HG03469 (cell line): Measurements from ENCODE around the gene WFIKKN1.
"Not testable (repeated sequence)": the region's sequence is repeated elsewhere in the genome, so short reads cannot be mapped to it uniquely, and the experiment has no call there.

ENCODE experiments used
- ATAC-seq: cut with Tn5 transposase; IDR thresholded peaks from one replicate; pipeline ENCODE4 v1.9.1; 2021; ENCODE audit warnings: mild to moderate bottlenecking, moderate library complexity, moderate number of reproducible peaks; ENCODE audit not compliant: unreplicated experiment

The WFIKKN1 gene

DNA sequence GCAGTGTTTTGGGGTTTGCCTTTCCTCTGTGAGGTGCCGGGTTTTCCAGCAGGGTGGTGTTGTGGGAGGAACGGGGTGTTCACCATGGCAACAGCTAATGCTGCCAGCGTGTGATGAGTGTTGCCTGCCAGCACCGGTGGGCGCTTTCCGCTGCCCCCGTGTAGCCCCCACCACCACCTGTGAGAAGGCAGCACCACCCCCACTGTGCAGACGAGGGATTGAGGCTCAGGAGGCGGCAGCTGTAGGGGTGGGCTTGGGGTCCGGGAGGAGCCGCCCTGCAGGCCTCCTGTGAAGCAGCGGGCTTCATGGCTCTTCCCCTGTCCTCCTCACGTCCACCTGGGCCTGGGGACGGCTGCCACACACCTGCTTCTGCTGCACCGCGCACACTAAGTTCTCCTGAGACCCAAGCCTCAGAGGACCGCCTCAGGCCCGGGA is 35.7 kb upstream of the WFIKKN1 start:
- ATAC-seq: no peak

DNA sequence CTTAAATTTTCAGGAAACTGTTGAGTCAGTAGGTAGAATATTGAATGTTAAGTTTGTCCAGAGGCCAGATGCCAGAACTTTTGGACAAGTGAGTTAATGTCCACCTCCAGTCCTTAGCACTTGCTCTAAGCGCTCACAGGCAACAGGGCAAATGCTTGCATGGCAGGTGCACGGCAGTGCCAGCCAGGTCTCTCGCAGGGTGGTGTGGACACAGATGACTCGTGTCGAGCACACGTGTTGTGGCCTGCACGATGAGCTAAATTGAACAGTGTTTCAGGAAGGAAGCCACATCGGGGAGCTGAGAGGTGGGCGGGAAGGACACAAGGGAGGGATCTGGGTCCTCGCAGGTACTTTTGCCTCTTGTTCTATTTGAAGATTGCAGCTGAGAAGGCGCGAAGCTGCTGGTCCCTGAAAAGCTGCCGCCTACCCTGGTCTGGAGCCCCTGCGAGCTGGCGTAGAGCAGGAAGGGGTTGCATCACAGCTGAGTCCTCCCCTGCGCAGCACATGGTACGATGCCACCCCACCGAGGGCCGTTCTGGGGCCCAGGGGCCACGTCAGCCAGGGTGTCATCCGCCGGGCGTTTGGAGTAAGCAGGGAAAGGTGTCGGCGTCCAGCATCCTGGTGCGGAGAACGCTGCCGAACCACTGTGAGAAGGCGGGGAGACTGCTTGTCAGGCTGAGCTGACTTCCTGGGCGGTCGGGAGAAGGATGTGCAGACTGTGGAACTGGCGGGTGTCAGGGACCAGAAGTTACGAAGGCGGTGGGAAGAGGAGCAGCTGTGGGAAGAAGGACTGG is 34.6 kb upstream of the WFIKKN1 start:
- no peak for ATAC-seq

GRCh38 chr16:596736-597060 is 34.1 kb upstream of the WFIKKN1 start:
- ATAC-seq: no peak

GRCh38 chr16:597655-598054 is 33.1 kb upstream of the WFIKKN1 start:
- not testable (repeated sequence) for ATAC-seq

DNA sequence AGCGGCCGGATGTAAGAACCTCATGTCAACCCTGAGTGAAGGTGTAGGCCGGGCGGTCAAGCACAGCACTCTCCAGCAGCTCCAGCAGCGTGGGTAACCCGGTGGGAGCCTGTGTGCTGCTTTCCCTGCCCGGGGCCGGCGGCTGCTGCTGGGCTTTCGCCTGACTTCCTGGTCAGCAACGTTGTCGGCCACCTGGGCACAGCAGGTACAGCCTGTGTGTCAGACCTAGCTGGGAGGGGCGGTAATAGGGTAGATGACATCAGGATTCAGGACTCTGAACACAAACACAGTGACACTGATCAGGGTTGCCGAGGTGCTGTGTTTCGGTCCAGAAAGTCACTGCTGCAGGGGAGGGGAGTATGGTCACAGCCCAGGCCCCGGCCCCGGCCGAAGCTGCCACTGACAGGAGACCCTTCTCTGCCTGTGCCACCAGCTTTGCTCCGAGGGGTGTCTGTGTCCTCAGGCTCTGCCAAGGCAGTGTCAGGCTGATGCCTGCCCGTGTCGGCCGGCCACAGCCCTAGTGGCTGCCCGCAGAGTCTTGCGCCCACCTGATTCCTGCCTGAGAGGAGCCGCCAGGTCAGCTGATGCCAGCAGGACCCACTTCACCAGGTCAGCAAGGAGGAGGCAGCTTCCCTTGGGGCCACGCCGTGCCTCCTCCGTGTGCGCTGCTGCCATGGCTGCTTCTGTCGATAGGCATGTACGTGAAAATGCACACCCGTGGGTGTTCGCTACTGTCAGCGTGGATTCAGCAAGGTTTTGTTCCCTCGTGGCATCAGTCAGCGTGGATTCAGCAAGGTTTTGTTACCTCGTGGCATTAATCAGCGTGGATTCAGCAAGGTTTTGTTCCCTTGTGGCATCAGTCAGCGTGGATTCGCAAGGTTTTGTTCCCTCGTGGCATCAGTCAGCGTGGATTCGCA is 31.7 kb upstream of the WFIKKN1 start:
- no peak for ATAC-seq

DNA sequence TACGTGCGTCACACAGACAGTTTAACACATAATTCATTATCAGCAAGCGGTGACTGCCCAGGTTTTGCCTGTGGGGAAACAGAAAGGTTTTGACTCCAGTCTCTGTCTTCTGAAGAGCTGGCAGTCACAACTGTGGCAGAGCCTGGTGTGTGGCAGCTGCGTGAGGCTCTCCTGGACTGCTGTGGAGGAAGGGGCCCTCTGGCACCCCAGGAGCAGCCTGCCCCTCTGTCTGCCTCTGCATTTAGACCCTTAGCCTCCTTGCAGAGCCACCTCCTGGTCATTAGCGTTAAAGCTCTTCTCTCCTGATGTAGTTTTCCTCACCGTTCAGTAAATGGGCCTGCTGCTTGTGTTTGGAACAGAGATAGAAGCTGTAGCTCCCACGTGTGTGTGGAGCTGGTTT is 30.0 kb upstream of the WFIKKN1 start:
- no peak for ATAC-seq

DNA sequence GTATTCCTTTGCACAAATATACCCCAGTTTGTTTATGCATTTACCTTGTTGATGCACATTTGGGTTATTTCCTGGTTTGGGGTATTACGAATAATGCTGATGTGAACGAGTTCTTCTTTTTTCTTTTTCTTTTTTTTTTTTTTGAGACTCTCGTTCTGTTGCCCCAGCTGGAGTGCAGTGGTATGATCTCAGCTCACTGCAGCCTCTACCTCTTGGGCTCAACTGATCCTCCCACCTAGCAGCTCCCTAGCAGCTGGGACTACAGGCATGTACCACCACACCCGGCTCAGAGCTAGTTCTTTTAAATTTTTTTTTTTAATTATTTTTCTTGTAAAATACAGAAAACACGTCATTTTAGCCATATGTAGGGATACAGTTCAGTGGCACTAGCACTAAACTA is 26.9 kb upstream of the WFIKKN1 start:
- ATAC-seq: no peak

DNA sequence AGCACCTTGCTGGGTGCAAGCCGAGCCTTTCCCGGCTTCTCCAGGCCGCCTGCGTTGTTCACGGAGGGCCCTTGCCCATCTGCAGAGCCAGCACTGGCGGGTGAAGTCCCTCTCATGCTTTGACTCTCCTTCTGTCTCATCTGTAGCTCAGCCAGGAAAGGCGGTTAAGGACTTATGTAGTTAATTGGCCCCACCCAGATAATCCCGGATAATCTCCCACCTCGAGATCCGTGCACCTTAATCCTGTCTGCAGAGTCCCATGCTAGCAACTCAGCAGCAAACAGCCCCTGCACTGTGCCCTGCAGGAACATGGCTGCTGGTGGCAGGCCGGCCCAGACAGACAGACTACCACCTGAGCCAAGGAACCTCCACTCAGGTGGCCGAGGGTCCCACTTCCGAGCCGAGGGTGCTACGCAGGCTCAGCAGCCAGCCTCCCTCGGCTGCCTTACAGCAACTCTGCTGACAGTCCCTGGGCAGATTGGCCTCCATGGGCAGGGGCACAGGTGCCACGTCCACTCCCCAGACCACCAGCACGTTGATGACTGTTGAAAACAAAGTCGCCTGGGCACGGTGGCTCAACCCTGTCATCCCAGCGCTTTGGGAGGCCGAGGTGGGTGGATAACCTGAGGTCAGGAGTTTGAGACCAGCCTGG is 24.0 kb upstream of the WFIKKN1 start:
- no peak for ATAC-seq

DNA sequence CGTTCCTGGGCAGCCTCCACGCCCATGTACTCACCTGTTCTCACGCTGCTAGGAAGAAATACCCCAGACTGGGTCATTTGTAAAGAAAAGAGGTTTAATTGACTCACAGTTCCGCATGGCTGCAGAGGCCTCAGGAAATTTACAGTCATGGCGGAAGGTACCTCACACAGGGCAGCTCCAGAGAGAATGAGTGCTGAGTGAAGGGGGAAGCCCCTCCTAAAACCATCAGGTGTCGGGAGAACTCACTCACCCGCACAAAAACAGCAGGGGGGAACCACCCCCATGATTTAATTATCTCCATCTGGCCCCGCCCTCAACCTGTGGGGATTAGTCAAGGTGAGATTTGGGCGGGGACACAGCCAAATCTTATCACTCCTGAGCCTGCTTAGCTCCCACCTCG is 22.8 kb upstream of the WFIKKN1 start:
- no peak for ATAC-seq

GRCh38 chr16:609316-609715 is 21.5 kb upstream of the WFIKKN1 start:
- ATAC-seq: no peak

DNA sequence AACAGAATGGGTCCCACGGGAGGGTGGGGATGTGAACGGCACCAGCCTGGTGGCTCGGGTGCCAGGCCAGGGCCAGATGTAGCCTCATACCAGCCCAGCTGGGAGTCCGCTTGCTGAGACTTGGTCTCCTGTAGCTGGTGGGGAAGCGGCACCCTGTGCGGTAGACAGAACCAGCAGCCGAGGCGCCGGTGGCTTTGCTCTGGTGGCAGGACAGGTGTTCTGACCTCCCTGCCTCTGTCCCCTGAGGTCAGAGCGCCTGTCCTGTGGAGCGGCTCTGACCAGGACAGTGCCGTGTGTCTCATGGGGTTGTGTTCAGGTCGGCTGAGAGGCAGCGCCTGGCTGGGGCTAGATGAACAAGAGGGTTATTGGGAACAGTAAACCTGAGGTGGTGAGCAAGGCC is 20.8 kb upstream of the WFIKKN1 start:
- ATAC-seq: no peak

DNA sequence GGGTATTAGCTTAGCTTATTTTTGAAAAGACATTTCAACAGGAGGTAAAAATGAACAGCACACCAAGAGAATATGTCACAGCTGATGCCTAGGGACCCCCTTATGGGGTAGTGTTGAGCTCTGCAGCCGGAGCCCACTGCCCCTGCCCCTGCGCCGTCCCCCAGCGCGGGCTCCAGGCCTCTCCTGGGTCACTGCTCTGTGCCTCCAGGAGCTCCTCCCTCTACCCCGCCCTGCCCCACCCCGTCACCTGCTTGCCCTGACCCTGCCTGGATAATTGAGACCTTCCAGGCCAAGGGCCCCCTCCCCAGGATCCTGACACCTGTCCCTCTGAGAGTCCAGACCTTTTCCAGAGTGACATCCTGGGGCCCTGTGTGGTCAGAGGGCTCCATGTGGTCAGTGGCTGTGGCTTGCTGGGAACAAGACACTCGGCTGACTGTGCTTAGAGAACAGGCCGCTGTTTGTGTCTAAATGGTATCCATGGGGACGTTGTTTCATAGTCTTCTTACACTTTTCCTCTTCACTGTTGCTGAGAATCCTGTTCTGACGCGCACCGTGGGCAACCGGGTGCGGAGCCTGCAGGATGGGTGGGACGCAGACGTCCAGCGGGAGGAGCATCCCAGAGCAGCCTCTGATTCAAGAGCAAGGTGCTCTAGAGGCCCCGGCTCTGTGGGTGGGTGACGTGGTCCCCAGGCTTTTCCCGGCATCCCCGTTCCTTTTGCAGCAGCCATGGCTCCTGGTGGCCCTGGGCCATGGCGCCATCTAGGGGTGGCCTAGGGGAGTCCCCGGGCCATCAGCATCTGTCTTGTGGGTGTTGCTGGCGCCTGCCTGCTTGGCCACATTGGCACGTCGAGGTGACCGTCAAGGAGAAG is 20.0 kb upstream of the WFIKKN1 start:
- no peak for ATAC-seq

- ATAC-seq: no peak
Measured at GRCh38 chr16:615122-615521, 15.7 kb upstream of the WFIKKN1 start.

DNA sequence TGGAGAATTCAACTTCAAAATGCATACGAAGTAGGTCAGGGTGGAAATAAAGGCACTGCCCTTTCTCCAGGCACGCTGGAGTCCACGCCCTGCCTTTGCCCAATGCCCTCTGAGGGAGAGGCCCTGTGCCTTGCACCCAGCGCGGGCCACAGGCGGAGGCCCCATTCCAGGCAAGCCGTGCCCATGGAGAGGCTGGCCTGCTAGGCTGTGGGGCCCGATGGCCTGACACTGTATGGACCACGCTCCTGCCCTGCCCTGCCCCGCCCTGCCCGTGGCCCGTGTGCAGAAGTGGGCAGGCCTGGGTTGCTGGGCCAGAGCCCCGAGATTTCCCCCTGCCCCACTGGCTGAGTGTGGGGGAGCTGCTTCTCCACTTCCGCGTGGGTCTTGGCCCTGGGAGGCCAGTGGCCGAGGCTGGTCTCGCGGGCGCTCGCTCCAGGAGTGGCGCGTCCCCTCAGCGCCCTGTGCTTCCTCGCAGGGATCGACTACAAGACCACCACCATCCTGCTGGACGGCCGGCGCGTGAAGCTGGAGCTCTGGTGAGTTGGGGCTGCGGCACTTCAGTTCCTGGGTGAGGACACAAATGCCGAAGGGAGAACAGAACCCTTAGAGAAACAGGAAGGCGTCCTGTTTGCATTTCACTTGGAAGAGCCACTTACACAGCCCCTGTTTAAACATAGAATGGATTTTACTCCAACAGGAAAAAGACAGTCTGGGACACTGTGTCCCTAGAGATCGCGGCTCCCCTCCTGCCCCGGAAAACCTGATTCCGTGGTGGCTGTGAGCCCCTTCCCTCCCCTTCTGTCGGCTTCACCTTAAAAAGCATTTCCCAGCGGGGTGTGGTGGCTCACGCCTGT is 13.8 kb upstream of the WFIKKN1 start:
- ATAC-seq: no peak

GRCh38 chr16:617855-618254 is 12.9 kb upstream of the WFIKKN1 start:
- no peak for ATAC-seq

GRCh38 chr16:619476-620100 is 11.2 kb upstream of the WFIKKN1 start:
- no peak for ATAC-seq

DNA sequence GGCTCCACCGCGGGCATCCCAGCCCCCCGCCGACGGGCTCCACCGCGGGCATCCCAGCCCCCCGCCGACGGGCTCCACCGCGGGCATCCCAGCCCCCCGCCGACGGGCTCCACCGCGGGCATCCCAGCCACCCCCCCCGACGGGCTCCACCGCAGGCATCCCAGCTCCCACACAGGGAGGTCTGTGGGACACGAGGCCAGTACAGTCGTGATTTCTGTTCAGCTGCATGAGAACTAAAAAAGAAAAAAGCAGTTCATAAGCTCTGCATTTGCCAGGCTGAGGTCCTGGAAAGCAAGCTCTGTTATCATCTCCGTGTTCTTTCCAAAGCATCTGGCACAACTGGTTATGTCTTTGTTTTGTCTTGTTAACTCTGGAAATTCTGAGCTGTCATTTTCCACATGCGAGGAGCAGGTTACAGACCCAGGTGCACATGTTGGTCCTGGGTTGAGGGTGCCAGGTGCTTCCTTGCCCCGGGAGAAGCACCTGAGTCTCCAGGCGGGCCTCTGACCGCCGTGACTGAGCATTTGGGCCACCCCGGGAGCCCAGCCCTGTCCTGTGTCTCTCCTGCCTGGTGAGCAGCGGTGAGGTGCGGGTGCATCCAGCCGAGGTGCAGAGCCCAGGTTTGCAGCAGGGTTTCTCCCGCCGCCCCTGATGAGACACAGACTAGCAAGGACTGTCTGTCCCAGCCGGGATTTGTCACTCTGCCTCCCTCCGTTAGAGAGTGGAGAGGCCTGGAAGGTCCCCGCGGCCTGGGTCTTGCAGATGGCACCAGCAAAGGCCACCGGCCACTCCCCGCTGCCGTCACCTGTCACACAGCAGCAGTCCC is 9.9 kb upstream of the WFIKKN1 start:
- ATAC-seq: no peak

- no peak for ATAC-seq
Measured at GRCh38 chr16:621526-622105, 9.2 kb upstream of the WFIKKN1 start.
